ENCODE measurements around the gene COX4I1. TPM values are rescaled to one million over a fixed set of nuclear protein-coding genes. Genes with fewer than 3 reads are reported as not detected.
A peak's percentile ranks its signal among the peaks of the same experiment; 100 is the strongest.

Gene COX4I1
- total RNA-seq, 1 donor from 2014 or later, result 591 TPM

DNA sequence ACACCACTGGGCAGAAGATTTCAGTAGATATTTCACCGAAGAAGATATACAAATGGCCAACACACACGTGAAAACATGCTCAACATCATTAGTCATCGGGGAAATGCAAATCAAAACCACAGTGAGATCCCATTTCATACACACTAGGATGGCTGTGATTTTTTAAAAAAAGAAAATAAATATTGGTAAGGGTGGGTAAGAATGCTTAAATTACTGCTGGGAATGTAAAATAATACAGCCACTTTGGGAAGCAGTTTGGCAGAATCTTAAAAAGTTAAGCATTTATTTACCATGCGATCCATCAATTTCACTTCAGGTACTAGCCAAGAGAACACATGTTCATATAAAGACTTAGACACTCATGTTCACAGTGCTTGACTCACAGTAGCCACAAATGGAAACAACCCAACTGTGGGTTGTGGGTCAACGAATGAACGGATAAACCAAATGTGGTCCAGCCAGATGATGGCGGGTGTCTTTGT, 42.1 kb upstream of the COX4I1 start:
- Histone ChIP-seq H3K27me3 (ENCODE audit: control insufficient read depth, insufficient read depth, low read length) (peaks cover 5% of the 10 kb centered on the region), H3K36me3 (ENCODE audit: control insufficient read depth, insufficient read depth, low read length) (no peaks in the 10 kb centered on the region), H3K4me3 (ENCODE audit: low read depth, low read length) (no peak overlapping the region)
- no peak for TF ChIP-seq CTCF (IDR thresholded peaks at IDR 0.05; ENCODE audit: insufficient read depth, low read length, severe bottlenecking)
- FAIRE-seq (no peak), DNase-seq (ENCODE audit: low read depth) (peak; percentile 77)

DNA sequence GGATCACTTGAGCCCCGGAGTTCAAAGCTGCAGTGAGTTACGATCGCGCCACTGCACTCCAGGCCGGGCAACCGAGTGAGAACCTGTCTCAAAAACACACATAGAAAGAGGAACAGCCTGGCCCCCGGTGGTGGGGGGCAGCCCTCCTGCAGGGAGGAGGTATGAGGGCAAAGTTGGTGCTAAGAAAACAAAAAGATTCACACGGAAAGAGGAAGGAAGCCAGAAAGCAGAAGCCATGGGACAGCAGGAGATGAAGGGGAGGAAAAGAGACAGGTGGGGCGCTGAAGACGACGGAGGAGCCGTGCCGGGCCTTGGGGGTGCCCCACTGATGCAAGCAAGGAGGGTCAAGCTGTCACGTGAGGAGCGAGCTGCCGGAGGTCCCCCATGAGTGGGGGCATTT, 40.4 kb upstream of the COX4I1 start:
- no peak for FAIRE-seq
- Histone ChIP-seq H3K36me3 (ENCODE audit: control insufficient read depth, insufficient read depth, low read length) (no peaks in the 10 kb centered on the region), H3K4me3 (ENCODE audit: low read depth, low read length) (no peak overlapping the region), H3K27me3 (ENCODE audit: control insufficient read depth, insufficient read depth, low read length) (peaks cover 5% of the 10 kb centered on the region)
- TF ChIP-seq CTCF (IDR thresholded peaks at IDR 0.05; ENCODE audit: insufficient read depth, low read length, severe bottlenecking), result no peak
- no peak for DNase-seq (ENCODE audit: low read depth)

DNA sequence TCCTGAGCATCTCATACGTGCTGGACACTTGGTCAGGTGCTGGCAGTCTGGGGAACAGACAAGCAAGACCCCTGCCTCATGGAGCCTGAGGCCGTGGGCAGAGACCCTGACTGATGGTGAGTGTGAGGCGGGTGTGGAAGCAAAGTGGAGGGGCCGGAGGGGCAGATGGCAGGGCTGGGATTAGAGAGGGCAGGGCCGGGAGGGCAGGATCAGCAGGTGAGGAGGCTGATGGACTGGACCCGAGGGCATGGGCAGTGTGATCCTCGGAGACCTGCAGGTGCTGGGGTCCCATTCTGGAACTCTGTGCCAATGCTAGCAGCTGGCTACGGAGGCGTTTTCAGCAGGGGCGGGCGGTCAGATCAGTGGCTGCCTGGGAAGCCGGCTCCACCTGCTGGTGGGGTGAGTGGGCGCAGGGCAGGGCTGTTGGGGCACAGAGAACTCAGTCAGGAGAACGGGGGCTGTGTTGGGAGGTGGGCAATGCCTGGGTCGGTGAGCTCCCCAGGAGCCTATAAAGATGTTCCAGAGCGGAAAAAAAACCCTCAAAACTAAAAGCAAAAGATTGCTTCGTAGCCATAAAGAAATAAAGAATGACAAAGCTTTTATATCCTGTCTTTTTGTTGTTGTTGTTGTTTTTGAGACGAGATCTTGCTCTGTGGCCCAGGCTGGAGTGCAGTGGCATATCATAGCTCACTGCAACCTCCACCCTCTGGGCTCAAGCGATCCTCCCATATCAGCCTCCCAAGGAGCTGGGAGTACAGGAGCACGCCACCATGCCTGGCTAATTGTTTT, 39.7 kb upstream of the COX4I1 start:
- no peak overlapping the region for H3K4me3 ChIP-seq (ENCODE audit: low read depth, low read length)
- H3K27me3 ChIP-seq (ENCODE audit: control insufficient read depth, insufficient read depth, low read length), result peaks cover 5% of the 10 kb centered on the region
- no peak for FAIRE-seq
- H3K36me3 ChIP-seq (ENCODE audit: control insufficient read depth, insufficient read depth, low read length), result no peaks in the 10 kb centered on the region
- TF ChIP-seq CTCF (IDR thresholded peaks at IDR 0.05; ENCODE audit: insufficient read depth, low read length, severe bottlenecking), result peak; percentile 85
- DNase-seq (ENCODE audit: low read depth), result no peak

- no peak overlapping the region for H3K4me3 ChIP-seq (ENCODE audit: low read depth, low read length)
- FAIRE-seq, result no peak
- no peak for TF ChIP-seq CTCF (IDR thresholded peaks at IDR 0.05; ENCODE audit: insufficient read depth, low read length, severe bottlenecking)
These were observed 37.6 kb upstream of the COX4I1 start for GRCh38 chr16:85761861-85762260.

DNA sequence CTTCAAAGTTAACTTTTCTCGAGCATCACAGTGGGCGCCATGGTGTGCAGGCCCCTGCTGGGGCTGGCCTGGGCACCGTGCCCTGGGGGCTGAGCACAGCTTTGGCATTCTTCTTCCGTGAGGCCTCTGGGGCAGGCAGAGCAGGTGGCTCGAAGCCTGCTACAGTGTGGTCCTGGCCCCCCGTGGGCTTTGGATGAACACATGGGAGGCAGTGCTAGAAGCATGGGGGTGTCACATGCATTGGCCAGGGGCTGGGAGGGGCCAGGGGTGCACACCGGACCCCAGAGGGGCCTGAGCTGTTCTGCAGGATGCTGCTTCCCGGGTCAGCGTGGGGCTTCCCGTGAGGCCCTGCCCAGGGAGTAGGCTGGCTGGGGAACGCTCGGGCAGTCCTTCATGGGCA, 36.5 kb upstream of the COX4I1 start:
- FAIRE-seq (no peak), DNase-seq (ENCODE audit: low read depth) (no peak)
- Histone ChIP-seq H3K36me3 (ENCODE audit: control insufficient read depth, insufficient read depth, low read length) (no peaks in the 10 kb centered on the region), H3K4me3 (ENCODE audit: low read depth, low read length) (no peak overlapping the region), H3K27me3 (ENCODE audit: control insufficient read depth, insufficient read depth, low read length) (peaks cover 5% of the 10 kb centered on the region)
- no peak for TF ChIP-seq CTCF (IDR thresholded peaks at IDR 0.05; ENCODE audit: insufficient read depth, low read length, severe bottlenecking)

More at GRCh38 chr16:85761861-85762260, 37.6 kb upstream of the COX4I1 start:
- H3K36me3 ChIP-seq (ENCODE audit: control insufficient read depth, insufficient read depth, low read length), result no peaks in the 10 kb centered on the region
- H3K27me3 ChIP-seq (ENCODE audit: control insufficient read depth, insufficient read depth, low read length), result peaks cover 5% of the 10 kb centered on the region
- DNase-seq (ENCODE audit: low read depth), result no peak
